HG03135 (cell line): ENCODE measurements around the gene COMMD3.
A peak's percentile ranks its signal among the peaks of the same experiment; 100 is the strongest.
"Not testable (repeated sequence)": the region's sequence is repeated elsewhere in the genome, so short reads cannot be mapped to it uniquely, and the experiment has no call there.

Experiments
- ATAC-seq: cut with Tn5 transposase; IDR thresholded peaks from one replicate; pipeline ENCODE4 v1.9.1; 2021; ENCODE audit warnings: mild to moderate bottlenecking, moderate library complexity; ENCODE audit not compliant: unreplicated experiment

COMMD3 gene

GRCh38 chr10:22338185-22338900, 22.2 kb downstream of the COMMD3 start:
- no peak for ATAC-seq

DNA sequence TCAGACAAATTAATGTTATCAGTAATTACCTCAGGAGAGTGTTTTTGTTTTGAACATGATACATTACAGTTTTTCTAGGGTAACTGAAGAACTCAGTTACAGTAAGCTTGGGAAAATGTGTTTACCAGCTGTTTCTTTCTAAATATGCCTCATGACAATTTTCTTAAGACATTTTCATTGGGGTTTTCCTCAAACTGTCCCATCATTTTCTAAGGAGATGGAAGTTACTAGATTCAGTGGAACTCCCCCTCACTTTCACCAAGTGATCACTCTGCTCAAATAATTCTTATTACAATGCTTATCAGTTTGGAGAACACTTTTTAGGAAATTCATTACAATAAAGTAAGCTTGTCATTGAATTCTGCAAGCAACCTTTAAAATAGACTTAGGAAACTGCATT, 22.7 kb downstream of the COMMD3 start:
- no peak for ATAC-seq

GRCh38 chr10:22339761-22340328, 23.7 kb downstream of the COMMD3 start:
- ATAC-seq = no peak

- peak; percentile 39 for ATAC-seq
Measured at GRCh38 chr10:22340329-22341189, 24.4 kb downstream of the COMMD3 start.

DNA sequence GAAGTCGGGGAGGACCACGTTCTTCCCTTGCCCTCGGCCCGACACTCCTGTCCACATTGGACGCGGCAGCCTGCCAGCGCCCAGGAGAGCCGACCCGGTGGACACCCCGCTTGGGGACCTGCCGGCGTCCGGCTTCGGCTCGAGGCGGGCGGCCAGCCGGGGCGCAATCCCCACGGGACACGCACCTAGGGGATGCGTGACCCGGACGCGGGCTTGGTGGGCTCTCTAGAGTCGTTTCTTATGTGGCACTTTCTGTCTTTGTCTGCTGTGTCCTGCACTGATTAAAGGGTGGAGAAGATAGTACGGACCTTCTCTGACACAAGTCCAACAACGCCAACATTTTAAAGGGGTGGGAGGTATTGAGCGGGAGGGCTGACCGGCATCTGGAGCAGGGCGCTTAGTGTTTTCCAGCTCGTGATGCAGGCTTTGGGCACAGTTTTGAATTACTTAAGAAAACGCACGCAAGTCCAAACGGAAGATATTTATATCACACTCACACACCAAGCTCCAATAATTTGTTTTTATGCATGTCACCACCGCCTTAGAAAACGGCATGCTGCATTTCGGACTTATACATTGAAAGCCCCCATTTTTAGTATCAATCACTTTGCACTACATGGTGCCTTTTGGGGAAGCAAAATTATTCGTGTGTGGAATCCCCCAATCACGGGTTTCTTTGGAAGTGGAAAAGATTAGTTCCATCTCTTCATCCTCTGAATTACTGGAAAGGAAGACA, 25.2 kb downstream of the COMMD3 start:
- ATAC-seq = peak; percentile 7

GRCh38 chr10:22341926-22342196, 25.7 kb downstream of the COMMD3 start:
- no peak for ATAC-seq

- no peak for ATAC-seq
Measured at GRCh38 chr10:22342421-22342820, 26.2 kb downstream of the COMMD3 start.

GRCh38 chr10:22343731-22344130, 27.5 kb downstream of the COMMD3 start:
- ATAC-seq = no peak

GRCh38 chr10:22344249-22344648, 28.1 kb downstream of the COMMD3 start:
- no peak for ATAC-seq

DNA sequence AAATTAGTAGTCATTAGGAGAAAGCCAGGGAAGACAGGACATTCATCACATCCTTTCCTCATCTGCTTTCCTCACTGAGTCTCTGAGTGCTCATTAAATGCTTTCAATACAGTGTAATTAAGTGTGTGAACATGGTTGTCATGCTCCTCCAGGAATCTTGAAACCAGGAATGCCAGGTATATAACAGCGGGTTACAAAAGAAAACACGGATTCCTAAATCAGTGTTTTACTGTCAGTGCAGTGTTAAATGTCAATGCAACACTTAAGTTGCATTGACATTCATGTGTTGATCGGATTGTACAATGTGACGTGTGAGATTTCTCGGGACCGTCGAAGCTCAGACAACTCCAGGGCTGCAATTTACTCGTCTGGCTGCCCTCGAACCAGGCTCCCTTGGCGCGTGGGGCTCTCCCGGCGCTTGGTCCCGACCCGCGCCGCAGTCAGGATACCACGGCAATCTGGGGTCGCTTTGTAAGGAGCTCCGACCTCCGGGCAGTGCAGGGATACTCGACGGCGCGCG, 28.7 kb downstream of the COMMD3 start:
- ATAC-seq = no peak

GRCh38 chr10:22345301-22346095, 29.3 kb downstream of the COMMD3 start, which contains the start of gene SPAG6:
Gene SPAG6, plus strand, starts transcription at chr10:22345496. Its CDS starts 116 bp downstream, at chr10:22345612.
- peak; percentile 35 for ATAC-seq

GRCh38 chr10:22346096-22346661, 30.0 kb downstream of the COMMD3 start:
- ATAC-seq = no peak

DNA sequence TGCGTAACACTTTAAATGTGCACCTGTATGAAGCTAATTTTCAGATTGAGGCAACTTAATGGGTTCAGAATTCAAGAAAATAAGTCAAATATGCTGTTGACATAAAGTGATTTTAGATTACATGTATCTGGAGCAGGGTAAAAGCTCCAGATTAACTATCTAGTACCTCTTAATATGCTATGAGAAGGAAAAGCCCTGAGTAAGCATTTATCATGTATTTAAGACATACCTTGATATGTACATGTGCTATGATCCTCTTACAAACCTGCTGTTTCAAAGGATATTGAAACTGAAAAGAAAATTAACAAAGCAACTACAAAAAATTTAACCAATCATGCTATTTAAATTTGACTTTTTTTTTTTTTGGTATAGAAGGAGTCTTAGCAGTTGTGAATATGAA, 33.6 kb downstream of the COMMD3 start:
- ATAC-seq = no peak

- ATAC-seq = no peak
Measured at GRCh38 chr10:22351131-22351703, 35.0 kb downstream of the COMMD3 start.

DNA sequence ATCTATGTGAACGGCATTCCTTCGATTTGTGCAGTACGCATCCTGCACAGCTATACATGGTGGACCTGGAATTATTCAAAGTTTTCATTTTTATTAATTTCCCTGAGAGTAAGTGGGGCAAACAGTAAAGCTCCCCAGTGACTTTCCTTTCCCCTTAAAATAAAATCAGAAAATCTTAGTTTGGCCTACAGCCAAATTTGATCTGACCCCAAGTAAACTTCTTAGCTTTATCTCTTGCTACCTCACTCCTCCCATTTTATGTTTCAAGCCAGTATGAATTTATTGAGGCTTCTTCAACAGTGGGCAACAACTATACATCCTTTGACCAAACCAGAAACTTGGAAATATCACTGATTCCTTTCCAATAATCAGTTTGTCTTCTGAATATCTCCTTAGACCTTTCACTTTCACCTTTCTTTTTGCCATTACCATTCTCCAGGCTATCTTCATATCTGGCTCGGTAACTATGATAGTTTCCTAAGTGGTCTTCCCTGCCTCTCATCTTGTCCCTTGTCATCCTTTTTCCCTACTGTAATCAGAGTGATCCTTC, 40.2 kb downstream of the COMMD3 start:
- ATAC-seq = no peak

GRCh38 chr10:22357770-22358169, 41.6 kb downstream of the COMMD3 start:
- ATAC-seq = not testable (repeated sequence)

DNA sequence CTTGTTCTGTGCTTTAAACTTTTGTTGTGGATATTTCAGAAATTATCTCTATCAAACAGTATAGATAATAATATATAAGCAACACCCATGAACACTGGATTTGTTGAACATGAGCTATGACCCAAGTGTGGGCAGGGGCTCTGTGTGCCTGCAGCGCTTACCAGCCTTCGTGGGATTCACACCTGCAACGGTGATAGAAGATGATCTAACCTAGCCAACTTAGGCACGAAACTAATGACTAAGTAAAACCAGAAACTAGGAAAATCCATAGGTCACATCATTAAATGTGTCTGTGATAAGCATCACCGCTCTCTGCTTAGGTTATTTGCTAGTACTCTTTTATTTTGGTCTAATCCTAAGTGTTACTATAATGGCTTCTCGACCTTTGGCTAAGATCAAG, 47.1 kb downstream of the COMMD3 start:
- ATAC-seq = no peak

DNA sequence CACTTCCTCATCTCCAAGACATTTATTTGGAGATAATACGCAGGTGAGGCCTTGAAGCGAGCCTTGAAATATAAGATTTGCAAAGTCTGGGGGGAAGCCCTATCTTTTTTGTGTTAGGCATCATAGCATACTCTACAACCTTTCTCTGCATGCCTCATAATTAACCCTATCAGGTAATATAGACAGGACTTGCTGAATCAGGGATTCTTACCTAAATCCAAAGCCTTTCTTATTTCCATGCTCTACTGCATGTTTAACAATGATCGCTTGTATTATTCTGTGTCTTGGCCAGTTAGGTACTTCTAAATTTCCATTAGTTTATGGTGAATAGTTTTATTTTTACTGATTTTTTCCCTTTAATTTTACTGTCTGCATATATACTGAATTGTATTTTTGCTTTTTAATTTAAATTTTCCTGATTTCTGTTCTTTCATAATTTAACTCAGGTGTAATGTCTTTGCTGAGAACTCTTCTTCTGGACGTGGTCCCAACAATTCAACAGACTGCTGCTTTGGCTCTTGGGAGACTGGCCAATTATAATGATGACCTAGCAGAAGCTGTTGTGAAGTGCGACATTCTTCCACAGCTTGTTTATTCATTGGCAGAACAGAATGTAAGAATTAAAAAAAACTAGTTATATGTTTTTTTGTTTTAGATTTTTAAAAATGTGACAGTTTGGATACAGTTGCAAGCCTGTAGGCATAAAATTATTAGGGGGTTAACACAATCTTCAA, 48.4 kb downstream of the COMMD3 start:
- no peak for ATAC-seq

DNA sequence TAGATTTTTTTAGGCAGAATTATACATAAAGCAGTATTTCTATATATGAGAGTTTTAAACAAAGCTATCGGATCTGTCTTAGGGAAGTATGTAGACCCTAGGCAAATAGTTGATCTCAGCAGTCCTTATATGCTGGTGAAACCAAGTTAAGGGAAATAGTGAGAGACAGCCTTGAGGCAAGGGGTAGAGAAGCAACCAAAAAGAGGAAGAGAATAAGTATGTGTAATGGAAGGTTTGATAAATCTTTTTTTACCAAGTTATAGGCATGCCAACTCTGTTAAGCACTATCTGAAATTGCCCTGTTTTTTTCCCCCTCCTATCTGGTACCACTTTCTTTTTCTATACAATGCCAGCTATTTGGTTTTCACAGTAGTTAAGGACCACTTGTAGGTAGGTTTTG, 49.0 kb downstream of the COMMD3 start:
- ATAC-seq = peak; percentile 65
